Natural killer cell (primary cell): ENCODE results near the gene FOXB1. TPM values are rescaled to one million over a fixed set of nuclear protein-coding genes. Genes with fewer than 3 reads are reported as not detected.

Experiments used
- ATAC-seq, 3 donors: fragments of 150-1000 bp in 2 of 3; fragments of 200-7000 bp in 1 of 3; cut with Tn5 transposase; 1 replicate in 1 of 3; 2 replicates in 2 of 3; pipeline ENCODE4 v1.10.0; 2021; ENCODE audit warnings: mild to moderate bottlenecking in 2 of 3, moderate library complexity in 2 of 3
- DNase-seq, 2 donors: peaks; one replicate each; pipeline versions ENCODE4 v3.0.0 to v3.0.0-alpha.2; 2013 to 2021; ENCODE audit warnings: mixed read lengths in 1 of 2
- H3K27ac ChIP-seq: one replicate; pipeline ENCODE4 v1.5.1; 2013; ENCODE audit warnings: mild to moderate bottlenecking, low read length
- H3K27me3 ChIP-seq: one replicate; pipeline ENCODE4 v1.6.1; 2013; ENCODE audit warnings: low read length; ENCODE audit not compliant: control insufficient read depth, insufficient read depth
- H3K36me3 ChIP-seq: one replicate; pipeline ENCODE4 v1.6.1; 2013; ENCODE audit warnings: low read length; ENCODE audit not compliant: control insufficient read depth, insufficient read depth
- H3K4me1 ChIP-seq: one replicate; pipeline ENCODE4 v1.6.1; 2013; ENCODE audit warnings: low read length; ENCODE audit not compliant: control insufficient read depth, insufficient read depth
- H3K4me3 ChIP-seq: one replicate; pipeline ENCODE4 v1.5.1; 2013; ENCODE audit warnings: low read length
- H3K9me3 ChIP-seq: one replicate; pipeline ENCODE4 v1.6.1; 2013; ENCODE audit warnings: low read length; ENCODE audit not compliant: control insufficient read depth, insufficient read depth
- H3K27ac Mint-ChIP-seq, 2 donors: one replicate each; pipeline ENCODE4 v1.8.0; 2022; ENCODE audit warnings: mild to moderate bottlenecking in 2 of 2, mixed read lengths in 2 of 2, moderate library complexity in 1 of 2
- H3K27me3 Mint-ChIP-seq, 2 donors: one replicate each; pipeline ENCODE4 v1.8.0; 2022; ENCODE audit warnings: low read depth in 2 of 2, mixed read lengths in 2 of 2
- H3K36me3 Mint-ChIP-seq: one replicate; pipeline ENCODE4 v1.8.0; 2022; ENCODE audit warnings: mixed read lengths
- H3K4me1 Mint-ChIP-seq, 2 donors: one replicate each; pipeline ENCODE4 v1.8.0; 2022; ENCODE audit warnings: mixed read lengths in 2 of 2
- H3K4me3 Mint-ChIP-seq: one replicate; pipeline ENCODE4 v1.8.0; 2022; ENCODE audit warnings: mild to moderate bottlenecking, moderate library complexity, mixed read lengths
- H3K9me3 Mint-ChIP-seq, 2 donors: one replicate each; pipeline ENCODE4 v1.8.0; 2022; ENCODE audit warnings: mixed read lengths in 2 of 2
- CTCF ChIP-seq: fragments of 200-600 bp; IDR thresholded peaks from one replicate; pipeline ENCODE4 v1.8.0; 2022; ENCODE audit warnings: antibody characterized with exemption
- WGBS: methylation state at CpG from one replicate; pipeline ENCODE4 v1.1.7; 2013; ENCODE audit warnings: missing lambda C conversion rate; ENCODE audit not compliant: insufficient coverage; 5-methylcytosine and 5-hydroxymethylcytosine counted together
- intact Hi-C: fragments of 100-400 bp; cut with micrococcal nuclease; formaldehyde crosslinking; loops from one replicate; pipeline ENCODE4 v1.14.2; 2022
- total RNA-seq, 4 donors: library from RNA; stranded (reverse); fragments of 120-200 nt in 1 of 4; gene quantifications; one replicate each; pipeline versions ENCODE4 v1.2.3 to v1.2.4, GENCODE V29; 2013 to 2022

Gene FOXB1
- total RNA-seq, 3 donors from 2014 or later (not counting 1 experiment from before 2014, with no cell fraction given) = not detected

DNA sequence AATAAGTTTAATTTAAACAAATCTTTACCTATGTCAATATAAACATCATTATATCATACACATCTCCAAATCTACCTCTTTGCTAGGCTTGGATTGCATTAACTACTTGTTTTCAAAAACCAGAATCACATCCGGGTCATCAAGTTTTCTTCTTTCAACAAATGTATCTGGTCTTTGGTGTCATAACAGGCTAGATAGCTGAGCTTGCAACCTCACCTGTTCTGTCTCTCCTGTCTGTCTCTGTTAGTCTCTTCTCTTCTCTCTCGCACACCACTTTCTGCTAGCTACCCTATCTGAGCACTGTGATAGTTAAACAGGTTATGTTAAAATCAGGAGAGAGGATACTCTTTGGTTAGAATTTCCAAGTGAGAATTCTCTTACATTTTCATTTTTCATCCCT is 6.7 kb downstream of the FOXB1 start:
- no peak for DNase-seq
- no peak for TF ChIP-seq CTCF
- intact Hi-C loops = no loop called here
- peaks cover 11 to 19% of the 10 kb centered on the region in 2 donors for H3K4me1 Mint-ChIP-seq
- H3K4me3 Mint-ChIP-seq = no peak overlapping the region
- H3K27me3 Mint-ChIP-seq = peaks cover 63 to 95% of the 10 kb centered on the region in 2 donors
- H3K9me3 Mint-ChIP-seq = no peaks in the 10 kb centered on the region
- Histone ChIP-seq H3K27me3 (peaks cover 62% of the 10 kb centered on the region), H3K9me3 (no peaks in the 10 kb centered on the region), H3K4me1 (peaks cover 11% of the 10 kb centered on the region), H3K27ac (no peak overlapping the region), H3K36me3 (no peaks in the 10 kb centered on the region), H3K4me3 (no peak overlapping the region)
- no peaks in the 10 kb centered on the region for H3K36me3 Mint-ChIP-seq
- ATAC-seq = no peak
- no peak overlapping the region for H3K27ac Mint-ChIP-seq
- WGBS = 89% methylated on average over 1 of the region's 2 CpGs

- intact Hi-C loops = no loop called here
Observed at GRCh38 chr15:60012695-60013094, 8.6 kb downstream of the FOXB1 start.

DNA sequence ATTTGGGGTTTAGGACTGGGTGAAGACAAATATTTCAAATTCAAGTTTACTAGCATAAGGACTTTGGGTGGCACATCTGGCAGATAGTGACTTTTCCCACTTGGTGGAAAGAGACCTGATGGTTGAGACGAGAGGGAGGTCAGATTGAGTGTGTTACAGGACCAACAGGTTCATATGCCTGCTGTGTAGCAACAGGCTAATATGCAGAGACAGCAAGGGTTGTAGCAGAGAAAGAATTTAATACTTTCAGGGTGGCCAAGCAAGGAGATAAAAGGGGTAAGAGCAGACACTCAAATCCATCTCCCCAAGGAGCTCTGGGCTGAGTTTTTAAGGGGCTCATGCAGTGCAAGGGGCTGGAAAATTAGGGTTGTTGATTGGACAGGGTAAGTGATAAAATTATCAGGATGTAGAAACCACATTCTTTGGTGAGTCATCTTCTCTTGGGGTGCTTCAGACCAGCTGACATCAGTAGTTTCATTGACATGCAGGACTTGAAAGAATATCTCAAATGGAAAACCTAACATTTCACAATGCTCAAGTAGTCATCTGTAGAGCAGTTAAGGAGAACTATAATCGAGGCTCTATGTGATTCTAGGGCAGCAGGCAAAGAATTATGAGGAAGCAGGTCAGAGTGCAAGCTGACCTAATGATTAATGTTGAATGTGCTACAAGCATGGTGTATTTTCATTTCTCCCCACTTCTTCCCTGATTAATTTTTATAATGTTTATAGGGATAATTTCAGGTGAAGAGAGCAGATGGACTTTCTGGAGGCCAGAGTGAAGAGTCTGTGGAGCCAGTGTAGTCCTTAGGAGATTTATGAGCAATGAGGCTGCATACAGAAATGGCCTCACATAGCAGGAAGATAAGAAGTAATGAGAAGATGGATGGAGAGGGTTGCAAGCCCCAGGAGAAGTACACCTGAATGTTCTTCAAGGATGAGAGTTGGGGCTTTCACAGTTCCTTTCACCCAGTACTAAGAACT is 13.7 kb downstream of the FOXB1 start:
- Histone ChIP-seq H3K36me3 (no peaks in the 10 kb centered on the region), H3K4me3 (no peak overlapping the region), H3K27me3 (peaks cover 8% of the 10 kb centered on the region), H3K9me3 (no peaks in the 10 kb centered on the region), H3K27ac (no peak overlapping the region), H3K4me1 (no peaks in the 10 kb centered on the region)
- Mint-ChIP-seq H3K4me3 (no peak overlapping the region), H3K27ac (peak overlapping the region in 1 of 2 donors; percentile 10), H3K27me3 (peaks cover 39 to 41% of the 10 kb centered on the region in 2 donors), H3K9me3 (peaks cover 0 to 5% of the 10 kb centered on the region in 2 donors), H3K36me3 (no peaks in the 10 kb centered on the region), H3K4me1 (peaks cover 15 to 21% of the 10 kb centered on the region in 2 donors)
- WGBS = 17% methylated on average over 2 of the region's 2 CpGs
- DNase-seq (peak in 1 of 2 donors; percentile 19), ATAC-seq (peak; percentile 41 to 84 (median 79))
- intact Hi-C loops = no loop called here
- TF ChIP-seq CTCF = no peak

More at GRCh38 chr15:60012695-60013094, 8.6 kb downstream of the FOXB1 start:
- ATAC-seq (no peak), DNase-seq (no peak)
- Histone ChIP-seq H3K36me3 (no peaks in the 10 kb centered on the region), H3K9me3 (no peaks in the 10 kb centered on the region), H3K27ac (no peak overlapping the region), H3K4me1 (no peaks in the 10 kb centered on the region), H3K4me3 (no peak overlapping the region), H3K27me3 (peaks cover 47% of the 10 kb centered on the region)
- peaks cover 0 to 5% of the 10 kb centered on the region in 2 donors for H3K9me3 Mint-ChIP-seq
- WGBS = 92% methylated on average over 3 of the region's 3 CpGs
- no peak overlapping the region for H3K27ac Mint-ChIP-seq
- peaks cover 7 to 16% of the 10 kb centered on the region in 2 donors for H3K4me1 Mint-ChIP-seq
- no peaks in the 10 kb centered on the region for H3K36me3 Mint-ChIP-seq
- H3K27me3 Mint-ChIP-seq = peaks cover 63 to 76% of the 10 kb centered on the region in 2 donors
- H3K4me3 Mint-ChIP-seq = no peak overlapping the region
- no peak for TF ChIP-seq CTCF
